Nephron (organoid): ENCODE data around the gene FAM200C.

Experiments
- H3K27ac Mint-ChIP-seq, 3 experiments: 2 replicates each; pipeline ENCODE4 v1.8.0; 2020; ENCODE audit warnings: mixed read lengths in 3 of 3, mild to moderate bottlenecking in 2 of 3, moderate library complexity in 1 of 3
- H3K27me3 Mint-ChIP-seq: 2 replicates; pipeline ENCODE4 v1.8.0; 2021; ENCODE audit warnings: low read depth, mild to moderate bottlenecking, moderate library complexity, mixed read lengths
- H3K36me3 Mint-ChIP-seq: 2 replicates; pipeline ENCODE4 v1.8.0; 2020; ENCODE audit warnings: low read depth, mixed read lengths
- H3K4me1 Mint-ChIP-seq: 2 replicates; pipeline ENCODE4 v1.8.0; 2020; ENCODE audit warnings: mixed read lengths
- H3K4me3 Mint-ChIP-seq, 3 experiments: 2 replicates each; pipeline ENCODE4 v1.8.0; 2020; ENCODE audit warnings: mild to moderate bottlenecking in 3 of 3, mixed read lengths in 3 of 3, moderate library complexity in 2 of 3
- H3K9me3 Mint-ChIP-seq: 2 replicates; pipeline ENCODE4 v1.8.0; 2020; ENCODE audit warnings: mixed read lengths
- TF ChIP-seq, protein P1 (sequence below), 3 experiments: fragments of 200-600 bp; sonication (generic); IDR thresholded peaks; one replicate each; pipeline ENCODE4 v1.5.0; 2021; ENCODE audit warnings: antibody characterized with exemption in 3 of 3; ENCODE audit not compliant: unreplicated experiment in 3 of 3

Gene FAM200C

DNA sequence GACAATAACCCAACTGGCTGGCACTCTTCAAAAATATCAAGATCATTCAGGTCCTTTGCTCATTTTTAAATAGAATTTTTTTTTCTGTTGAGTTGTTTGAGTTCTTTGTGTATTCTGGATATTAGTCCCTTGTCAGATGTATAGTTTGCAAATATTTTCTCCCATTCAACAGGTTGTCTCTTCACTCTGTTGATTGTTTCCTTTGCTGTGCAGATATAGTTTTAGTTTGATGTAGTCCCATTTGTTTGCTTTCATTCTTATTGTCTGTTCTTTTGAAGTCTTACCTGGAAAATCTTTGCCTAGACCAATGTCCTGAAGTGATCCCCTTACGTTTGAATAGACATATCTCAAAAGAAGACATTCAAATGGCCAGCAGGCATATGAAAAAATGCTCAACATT is 44.6 kb upstream of the FAM200C start:
- Mint-ChIP-seq H3K27me3 (peaks cover 12% of the 10 kb centered on the region), H3K36me3 (no peaks in the 10 kb centered on the region), H3K27ac (no peak overlapping the region), H3K4me3 (no peak overlapping the region), H3K9me3 (peaks cover 8% of the 10 kb centered on the region), H3K4me1 (no peaks in the 10 kb centered on the region)
- TF ChIP-seq, protein P1, sequence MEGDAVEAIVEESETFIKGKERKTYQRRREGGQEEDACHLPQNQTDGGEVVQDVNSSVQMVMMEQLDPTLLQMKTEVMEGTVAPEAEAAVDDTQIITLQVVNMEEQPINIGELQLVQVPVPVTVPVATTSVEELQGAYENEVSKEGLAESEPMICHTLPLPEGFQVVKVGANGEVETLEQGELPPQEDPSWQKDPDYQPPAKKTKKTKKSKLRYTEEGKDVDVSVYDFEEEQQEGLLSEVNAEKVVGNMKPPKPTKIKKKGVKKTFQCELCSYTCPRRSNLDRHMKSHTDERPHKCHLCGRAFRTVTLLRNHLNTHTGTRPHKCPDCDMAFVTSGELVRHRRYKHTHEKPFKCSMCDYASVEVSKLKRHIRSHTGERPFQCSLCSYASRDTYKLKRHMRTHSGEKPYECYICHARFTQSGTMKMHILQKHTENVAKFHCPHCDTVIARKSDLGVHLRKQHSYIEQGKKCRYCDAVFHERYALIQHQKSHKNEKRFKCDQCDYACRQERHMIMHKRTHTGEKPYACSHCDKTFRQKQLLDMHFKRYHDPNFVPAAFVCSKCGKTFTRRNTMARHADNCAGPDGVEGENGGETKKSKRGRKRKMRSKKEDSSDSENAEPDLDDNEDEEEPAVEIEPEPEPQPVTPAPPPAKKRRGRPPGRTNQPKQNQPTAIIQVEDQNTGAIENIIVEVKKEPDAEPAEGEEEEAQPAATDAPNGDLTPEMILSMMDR (IDR thresholded peaks at IDR 0.05; ENCODE audit: unreplicated experiment in 3 of 3) = no peak

DNA sequence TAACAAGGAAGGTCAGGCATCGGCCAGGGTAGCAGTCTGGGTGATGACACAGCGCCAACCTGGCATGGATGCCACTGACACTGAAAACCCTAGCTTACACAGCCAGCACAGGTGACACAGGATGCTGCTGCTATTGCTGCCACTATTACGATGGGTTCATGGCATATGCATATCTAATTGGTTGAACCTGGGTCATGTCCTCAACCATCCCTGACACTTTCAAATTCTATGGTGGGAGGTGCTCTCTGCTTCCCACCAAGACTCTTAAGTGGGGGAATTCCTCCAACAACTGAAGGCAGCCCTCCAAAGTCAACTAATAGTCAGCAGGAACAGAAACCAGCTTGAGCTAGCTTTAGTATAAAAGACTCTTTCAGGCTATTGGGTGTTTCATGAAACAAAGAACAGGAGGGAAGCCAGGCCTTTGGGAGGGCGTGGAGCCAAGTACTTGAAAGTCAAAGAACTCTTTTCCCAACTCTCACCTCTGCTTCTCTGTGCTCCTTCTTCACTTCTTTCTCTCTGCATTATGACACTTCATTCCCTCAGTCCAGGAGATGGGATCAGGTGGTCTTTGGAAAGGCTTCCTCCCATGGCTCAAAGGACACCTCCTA is 43.1 kb upstream of the FAM200C start:
- H3K4me1 Mint-ChIP-seq = peaks cover 10% of the 10 kb centered on the region
- TF ChIP-seq, protein P1 (IDR thresholded peaks at IDR 0.05; ENCODE audit: unreplicated experiment in 3 of 3) = no peak
- no peak overlapping the region for H3K27ac Mint-ChIP-seq
- no peaks in the 10 kb centered on the region for H3K36me3 Mint-ChIP-seq
- peaks cover 21% of the 10 kb centered on the region for H3K27me3 Mint-ChIP-seq
- peaks cover 4% of the 10 kb centered on the region for H3K9me3 Mint-ChIP-seq
- no peak overlapping the region for H3K4me3 Mint-ChIP-seq

DNA sequence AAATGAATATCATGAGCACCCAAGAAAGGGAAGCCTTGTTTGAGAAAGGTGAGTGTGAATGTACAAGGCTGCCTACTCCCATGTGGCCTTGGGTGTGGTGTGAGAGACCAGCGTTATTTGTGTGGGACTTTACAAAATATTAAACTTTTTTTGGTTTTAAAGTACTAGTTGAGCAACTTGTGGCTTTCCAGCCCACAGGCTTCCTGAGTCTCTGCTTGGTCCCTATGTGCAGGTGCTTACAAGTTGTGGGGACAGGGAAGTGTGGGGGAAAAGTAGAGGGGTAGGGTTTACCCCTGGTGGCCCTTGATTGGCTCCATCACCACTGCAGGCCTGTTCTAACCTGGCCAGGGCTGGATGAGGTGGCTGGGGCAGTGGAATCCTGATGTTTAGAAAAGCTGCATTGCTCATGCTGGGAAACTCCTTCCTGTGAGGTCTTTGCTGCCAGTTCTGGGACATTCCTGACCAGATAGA is 41.5 kb upstream of the FAM200C start:
- H3K27ac Mint-ChIP-seq = no peak overlapping the region
- H3K4me1 Mint-ChIP-seq = peaks cover 10% of the 10 kb centered on the region
- no peak overlapping the region for H3K4me3 Mint-ChIP-seq
- H3K36me3 Mint-ChIP-seq = no peaks in the 10 kb centered on the region
- TF ChIP-seq, protein P1 (IDR thresholded peaks at IDR 0.05; ENCODE audit: unreplicated experiment in 3 of 3) = no peak
- H3K27me3 Mint-ChIP-seq = peaks cover 19% of the 10 kb centered on the region
- H3K9me3 Mint-ChIP-seq = no peaks in the 10 kb centered on the region

DNA sequence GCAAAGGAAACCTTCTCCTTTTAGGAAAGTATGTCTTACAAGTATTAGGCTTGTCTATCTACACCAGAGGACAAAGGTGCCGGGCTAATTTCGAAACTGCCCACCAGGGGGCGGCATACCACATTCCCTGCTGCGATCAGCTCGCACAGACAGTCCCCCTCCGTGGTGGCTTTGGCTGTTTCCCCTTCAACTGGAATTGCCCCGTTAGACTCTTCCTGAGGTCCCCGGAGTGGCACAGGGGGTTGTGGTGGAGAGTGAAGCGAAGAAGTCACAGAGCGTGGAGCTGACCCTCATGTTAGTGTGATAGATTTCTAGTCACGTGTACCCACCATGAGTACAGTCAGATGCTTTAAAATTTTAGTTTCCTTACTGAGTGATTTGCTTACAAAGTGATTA is 39.3 kb upstream of the FAM200C start:
- no peaks in the 10 kb centered on the region for H3K9me3 Mint-ChIP-seq
- H3K27me3 Mint-ChIP-seq = peaks cover 12% of the 10 kb centered on the region
- peaks cover 14% of the 10 kb centered on the region for H3K4me1 Mint-ChIP-seq
- TF ChIP-seq, protein P1 (IDR thresholded peaks at IDR 0.05; ENCODE audit: unreplicated experiment in 3 of 3) = peak; percentile 92 to 97 (median 96)
- H3K4me3 Mint-ChIP-seq = peak overlapping the region; percentile 75 to 81 (median 78)
- no peaks in the 10 kb centered on the region for H3K36me3 Mint-ChIP-seq
- H3K27ac Mint-ChIP-seq = peak overlapping the region; percentile 2 to 77 (median 47)

DNA sequence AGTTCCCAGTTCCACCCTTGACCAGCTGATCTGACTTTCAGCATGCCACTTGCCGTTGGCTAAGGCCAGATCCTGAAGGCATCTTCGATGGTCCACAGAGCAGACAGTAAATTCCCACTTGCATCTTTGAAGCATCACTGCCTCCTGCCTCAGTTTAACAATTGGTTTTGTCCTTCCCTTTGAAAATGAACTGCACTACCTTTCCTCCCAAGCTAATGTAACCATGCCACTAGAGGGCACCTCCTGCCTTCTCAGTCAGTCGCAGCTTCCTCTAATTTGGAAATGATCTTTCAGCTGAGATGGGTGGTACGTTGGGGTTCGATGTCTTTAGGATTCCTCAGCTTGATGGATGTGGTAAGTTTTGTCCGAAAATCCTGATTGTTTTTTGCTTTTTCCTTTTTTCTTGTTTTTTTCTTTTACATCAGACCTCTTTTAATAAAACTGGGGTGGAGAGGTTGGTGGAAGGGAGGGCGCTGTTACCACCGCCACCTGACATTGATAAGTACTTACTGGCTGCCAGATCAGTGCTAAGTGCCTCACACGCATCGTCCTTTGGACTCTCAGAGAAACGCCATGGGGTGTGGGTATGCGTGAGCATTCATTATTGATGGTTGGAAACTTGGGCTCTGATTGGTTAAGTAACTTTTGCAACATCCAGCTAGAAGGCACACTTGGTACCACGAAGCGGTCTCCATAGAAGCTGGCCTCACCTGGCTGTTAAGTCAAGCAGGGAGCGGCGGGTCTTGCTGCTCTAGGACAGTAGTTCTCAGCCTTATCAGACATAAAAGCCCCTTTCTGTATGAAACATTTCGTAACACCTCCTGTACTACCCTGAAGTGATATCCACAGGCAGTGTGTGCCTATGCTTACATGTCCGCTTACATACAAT is 38.7 kb upstream of the FAM200C start:
- TF ChIP-seq, protein P1 (IDR thresholded peaks at IDR 0.05; ENCODE audit: unreplicated experiment in 3 of 3) = peak; percentile 56 to 64 (median 64)
- H3K36me3 Mint-ChIP-seq = no peaks in the 10 kb centered on the region
- H3K4me3 Mint-ChIP-seq = peak overlapping the region; percentile 75 to 81 (median 78)

More for the DNA sequence above, 38.7 kb upstream of the FAM200C start:
- H3K9me3 Mint-ChIP-seq = no peaks in the 10 kb centered on the region
- H3K27ac Mint-ChIP-seq = peak overlapping the region; percentile 53 to 77 (median 65)
- H3K27me3 Mint-ChIP-seq = peaks cover 12% of the 10 kb centered on the region
- peaks cover 19% of the 10 kb centered on the region for H3K4me1 Mint-ChIP-seq
